ENCODE results near the gene PRKRIP1.

DNA sequence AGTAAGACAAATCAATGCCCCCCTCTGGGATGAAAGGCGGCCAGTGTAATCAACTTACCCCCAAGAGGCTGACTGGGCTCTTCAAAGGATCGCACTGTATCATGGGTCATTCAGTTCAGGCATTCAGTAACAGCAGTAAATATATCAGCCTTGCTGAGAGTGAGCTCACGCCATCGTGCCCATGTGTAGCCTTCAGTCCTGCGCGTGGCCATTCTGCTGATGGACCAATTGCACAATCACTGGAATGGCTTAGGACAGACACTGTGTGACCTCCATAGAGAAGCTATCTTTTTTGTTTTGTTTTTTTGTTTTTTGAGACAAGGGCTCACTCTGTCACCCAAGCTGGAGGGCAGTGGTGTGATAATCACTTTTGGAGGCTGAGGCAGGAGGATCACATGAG lies 9.1 kb upstream of the PRKRIP1 start:
- TF ChIP-seq POLR2A (IDR thresholded peaks at IDR 0.05; ENCODE audit: low read depth, low read length) (no peak), TAF1 (IDR thresholded peaks at IDR 0.05; ENCODE audit: borderline replicate concordance, low read depth, low read length) (no peak), POLR2AphosphoS5 (IDR thresholded peaks at IDR 0.05; ENCODE audit: low read depth, low read length) (no peak)

Data from GM12892 (cell line).